GM23338 (cell line): ENCODE data around the gene ANO6. TPM values are rescaled to one million over a fixed set of nuclear protein-coding genes. Genes with fewer than 3 reads are reported as not detected.

ENCODE experiments used
- ATAC-seq: fragments of 200-7000 bp; cut with Tn5 transposase; 3 replicates; pipeline ENCODE4 v1.9.1; 2020
- DNase-seq: peaks from one replicate; pipeline ENCODE4 v3.0.0-alpha.2; 2015; ENCODE audit warnings: low spot score
- H2AFZ ChIP-seq: fragments of 200-600 bp; sonication (generic); 2 replicates; pipeline ENCODE4 v1.8.0; 2016; ENCODE audit warnings: antibody characterized with exemption, mild to moderate bottlenecking, moderate library complexity
- H3F3A ChIP-seq: fragments of 200-600 bp; sonication (generic); replicated peaks from 2 replicates; pipeline ENCODE4 v1.8.0; 2017; ENCODE audit warnings: antibody characterized with exemption, mixed run types, low read depth
- H3K27ac ChIP-seq: fragments of 200-600 bp; sonication (generic); 2 replicates; pipeline ENCODE4 v1.6.1; 2016; ENCODE audit warnings: low read depth
- H3K27me3 ChIP-seq: fragments of 200-600 bp; sonication (generic); 2 replicates; pipeline ENCODE4 v1.8.0; 2016; ENCODE audit warnings: mild to moderate bottlenecking, mixed run types, moderate library complexity; ENCODE audit not compliant: insufficient read depth
- H3K36me3 ChIP-seq: fragments of 200-600 bp; sonication (generic); 2 replicates; pipeline ENCODE4 v1.8.0; 2016; ENCODE audit warnings: mild to moderate bottlenecking; ENCODE audit not compliant: insufficient read depth
- H3K4me1 ChIP-seq: fragments of 200-600 bp; sonication (generic); 2 replicates; pipeline ENCODE4 v1.8.0; 2016; ENCODE audit warnings: mild to moderate bottlenecking, moderate library complexity; ENCODE audit not compliant: insufficient read depth
- H3K4me2 ChIP-seq: fragments of 200-600 bp; sonication (generic); 2 replicates; pipeline ENCODE4 v1.7.1; 2017; ENCODE audit warnings: mixed run types
- H3K4me3 ChIP-seq: fragments of 200-600 bp; sonication (generic); 2 replicates; pipeline ENCODE4 v1.6.1; 2016; ENCODE audit warnings: mixed run types
- H3K79me2 ChIP-seq: fragments of 200-600 bp; sonication (generic); replicated peaks from 2 replicates; pipeline ENCODE4 v1.8.0; 2017; ENCODE audit warnings: mild to moderate bottlenecking; ENCODE audit not compliant: insufficient read depth
- H3K9me2 ChIP-seq: fragments of 200-600 bp; sonication (generic); 2 replicates; pipeline ENCODE4 v1.8.0; 2017; ENCODE audit not compliant: insufficient read depth
- H4K20me1 ChIP-seq: fragments of 200-600 bp; sonication (generic); replicated peaks from 2 replicates; pipeline ENCODE4 v1.8.0; 2017; ENCODE audit warnings: mild to moderate bottlenecking; ENCODE audit not compliant: insufficient read depth
- H3K27ac Mint-ChIP-seq: 2 replicates; pipeline ENCODE4 v1.8.0; 2020; ENCODE audit warnings: inconsistent platforms, mild to moderate bottlenecking, moderate library complexity, mixed read lengths
- H3K27me3 Mint-ChIP-seq: 3 replicates; pipeline ENCODE4 v1.8.0; 2022; ENCODE audit warnings: low read depth, mild to moderate bottlenecking, moderate library complexity, mixed read lengths, inconsistent platforms; ENCODE audit not compliant: insufficient read depth, poor library complexity
- H3K36me3 Mint-ChIP-seq: 3 replicates; pipeline ENCODE4 v1.8.0; 2021; ENCODE audit warnings: low read depth, mild to moderate bottlenecking, inconsistent platforms, moderate library complexity, mixed read lengths
- H3K4me1 Mint-ChIP-seq: 3 replicates; pipeline ENCODE4 v1.8.0; 2020; ENCODE audit warnings: mild to moderate bottlenecking, inconsistent platforms, mixed read lengths
- H3K4me3 Mint-ChIP-seq: 3 replicates; pipeline ENCODE4 v1.8.0; 2021; ENCODE audit warnings: moderate library complexity, mild to moderate bottlenecking, inconsistent platforms, mixed read lengths
- H3K9me3 Mint-ChIP-seq: 3 replicates; pipeline ENCODE4 v1.8.0; 2020; ENCODE audit warnings: moderate library complexity, mild to moderate bottlenecking, inconsistent platforms, mixed read lengths
- CREB1 ChIP-seq: fragments of 250-450 bp; sonication (Bioruptor Pico); IDR thresholded peaks from 2 replicates; pipeline ENCODE4 v1.5.0; 2020; ENCODE audit warnings: low read depth, mild to moderate bottlenecking, moderate library complexity
- NANOG ChIP-seq: IDR thresholded peaks from 2 replicates; pipeline ENCODE4 v1.6.1; 2016; ENCODE audit warnings: antibody characterized with exemption, borderline replicate concordance
- STAT1 ChIP-seq: IDR thresholded peaks from one replicate; pipeline ENCODE4 v1.6.1; 2016; ENCODE audit warnings: antibody characterized with exemption; ENCODE audit not compliant: unreplicated experiment
- ZNF331 ChIP-seq: fragments of 250-450 bp; sonication (Bioruptor Pico); IDR thresholded peaks from 2 replicates; pipeline ENCODE4 v1.5.0; 2020; ENCODE audit warnings: low read depth, mild to moderate bottlenecking, moderate library complexity
- polyA plus RNA-seq: library from polyadenylated mRNA; unstranded; fragments of >200 nt; fragmentation: Nextera tagmentation; extraction: Ambion mirVana; gene quantifications from 2 replicates; pipeline ENCODE4 v1.2.1, GENCODE V29; 2016
- total RNA-seq: library from RNA; depleted of rRNA; stranded (reverse); fragments of >200 nt; shearing (Covaris generic); gene quantifications from 2 replicates; pipeline ENCODE4 v1.2.3, GENCODE V29; 2014
- TF ChIP-seq, protein P1 (sequence below): fragments of 250-450 bp; sonication (Bioruptor Pico); IDR thresholded peaks from 2 replicates; pipeline ENCODE4 v1.5.0; 2020; ENCODE audit warnings: mild to moderate bottlenecking, moderate library complexity
- TF ChIP-seq, protein P2 (sequence below): IDR thresholded peaks from 2 replicates; pipeline ENCODE4 v1.6.1; 2016; ENCODE audit warnings: antibody characterized with exemption

The ANO6 gene
- total and polyA plus RNA-seq, 2 experiments from 2014 or later, result 21.1 to 48.9 TPM

DNA sequence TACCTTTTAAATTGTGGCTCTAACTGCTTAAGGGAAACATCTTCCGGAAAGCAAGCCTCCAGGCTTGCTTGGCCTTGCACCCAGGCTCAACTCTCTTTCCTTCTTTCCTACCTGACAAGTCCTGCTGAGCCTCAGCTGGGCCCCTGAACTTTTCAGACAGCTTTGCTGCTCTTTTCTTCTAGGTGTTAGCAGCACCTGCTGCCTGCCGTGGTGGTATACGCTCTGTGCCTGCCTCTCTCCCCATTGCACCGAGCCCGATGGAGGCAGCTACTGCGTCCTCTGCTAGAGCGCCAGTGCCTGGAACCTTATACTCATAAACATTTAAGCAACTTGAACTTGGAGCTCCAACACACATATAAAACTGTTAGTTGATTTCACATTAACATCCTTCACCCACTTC lies 195.7 kb downstream of the ANO6 start (continued):
- TF ChIP-seq, protein P1, sequence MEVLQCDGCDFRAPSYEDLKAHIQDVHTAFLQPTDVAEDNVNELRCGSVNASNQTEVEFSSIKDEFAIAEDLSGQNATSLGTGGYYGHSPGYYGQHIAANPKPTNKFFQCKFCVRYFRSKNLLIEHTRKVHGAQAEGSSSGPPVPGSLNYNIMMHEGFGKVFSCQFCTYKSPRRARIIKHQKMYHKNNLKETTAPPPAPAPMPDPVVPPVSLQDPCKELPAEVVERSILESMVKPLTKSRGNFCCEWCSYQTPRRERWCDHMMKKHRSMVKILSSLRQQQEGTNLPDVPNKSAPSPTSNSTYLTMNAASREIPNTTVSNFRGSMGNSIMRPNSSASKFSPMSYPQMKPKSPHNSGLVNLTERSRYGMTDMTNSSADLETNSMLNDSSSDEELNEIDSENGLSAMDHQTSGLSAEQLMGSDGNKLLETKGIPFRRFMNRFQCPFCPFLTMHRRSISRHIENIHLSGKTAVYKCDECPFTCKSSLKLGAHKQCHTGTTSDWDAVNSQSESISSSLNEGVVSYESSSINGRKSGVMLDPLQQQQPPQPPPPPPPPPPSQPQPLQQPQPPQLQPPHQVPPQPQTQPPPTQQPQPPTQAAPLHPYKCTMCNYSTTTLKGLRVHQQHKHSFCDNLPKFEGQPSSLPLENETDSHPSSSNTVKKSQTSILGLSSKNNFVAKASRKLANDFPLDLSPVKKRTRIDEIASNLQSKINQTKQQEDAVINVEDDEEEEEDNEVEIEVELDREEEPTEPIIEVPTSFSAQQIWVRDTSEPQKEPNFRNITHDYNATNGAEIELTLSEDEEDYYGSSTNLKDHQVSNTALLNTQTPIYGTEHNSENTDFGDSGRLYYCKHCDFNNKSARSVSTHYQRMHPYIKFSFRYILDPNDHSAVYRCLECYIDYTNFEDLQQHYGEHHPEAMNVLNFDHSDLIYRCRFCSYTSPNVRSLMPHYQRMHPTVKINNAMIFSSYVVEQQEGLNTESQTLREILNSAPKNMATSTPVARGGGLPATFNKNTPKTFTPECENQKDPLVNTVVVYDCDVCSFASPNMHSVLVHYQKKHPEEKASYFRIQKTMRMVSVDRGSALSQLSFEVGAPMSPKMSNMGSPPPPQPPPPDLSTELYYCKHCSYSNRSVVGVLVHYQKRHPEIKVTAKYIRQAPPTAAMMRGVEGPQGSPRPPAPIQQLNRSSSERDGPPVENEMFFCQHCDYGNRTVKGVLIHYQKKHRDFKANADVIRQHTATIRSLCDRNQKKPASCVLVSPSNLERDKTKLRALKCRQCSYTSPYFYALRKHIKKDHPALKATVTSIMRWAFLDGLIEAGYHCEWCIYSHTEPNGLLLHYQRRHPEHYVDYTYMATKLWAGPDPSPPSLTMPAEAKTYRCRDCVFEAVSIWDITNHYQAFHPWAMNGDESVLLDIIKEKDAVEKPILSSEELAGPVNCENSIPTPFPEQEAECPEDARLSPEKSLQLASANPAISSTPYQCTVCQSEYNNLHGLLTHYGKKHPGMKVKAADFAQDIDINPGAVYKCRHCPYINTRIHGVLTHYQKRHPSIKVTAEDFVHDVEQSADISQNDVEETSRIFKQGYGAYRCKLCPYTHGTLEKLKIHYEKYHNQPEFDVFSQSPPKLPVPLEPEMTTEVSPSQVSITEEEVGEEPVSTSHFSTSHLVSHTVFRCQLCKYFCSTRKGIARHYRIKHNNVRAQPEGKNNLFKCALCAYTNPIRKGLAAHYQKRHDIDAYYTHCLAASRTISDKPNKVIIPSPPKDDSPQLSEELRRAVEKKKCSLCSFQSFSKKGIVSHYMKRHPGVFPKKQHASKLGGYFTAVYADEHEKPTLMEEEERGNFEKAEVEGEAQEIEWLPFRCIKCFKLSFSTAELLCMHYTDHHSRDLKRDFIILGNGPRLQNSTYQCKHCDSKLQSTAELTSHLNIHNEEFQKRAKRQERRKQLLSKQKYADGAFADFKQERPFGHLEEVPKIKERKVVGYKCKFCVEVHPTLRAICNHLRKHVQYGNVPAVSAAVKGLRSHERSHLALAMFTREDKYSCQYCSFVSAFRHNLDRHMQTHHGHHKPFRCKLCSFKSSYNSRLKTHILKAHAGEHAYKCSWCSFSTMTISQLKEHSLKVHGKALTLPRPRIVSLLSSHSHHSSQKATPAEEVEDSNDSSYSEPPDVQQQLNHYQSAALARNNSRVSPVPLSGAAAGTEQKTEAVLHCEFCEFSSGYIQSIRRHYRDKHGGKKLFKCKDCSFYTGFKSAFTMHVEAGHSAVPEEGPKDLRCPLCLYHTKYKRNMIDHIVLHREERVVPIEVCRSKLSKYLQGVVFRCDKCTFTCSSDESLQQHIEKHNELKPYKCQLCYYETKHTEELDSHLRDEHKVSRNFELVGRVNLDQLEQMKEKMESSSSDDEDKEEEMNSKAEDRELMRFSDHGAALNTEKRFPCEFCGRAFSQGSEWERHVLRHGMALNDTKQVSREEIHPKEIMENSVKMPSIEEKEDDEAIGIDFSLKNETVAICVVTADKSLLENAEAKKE (CRISPR knock-in tag), result no peak
- TF ChIP-seq ZNF331 (CRISPR knock-in tag) (no peak), STAT1 (no peak)

GRCh38 chr12:45415393-45415817 lies 199.5 kb downstream of the ANO6 start:
- no peak for DNase-seq
- H3K27ac ChIP-seq, result no peak overlapping the region
- peaks cover 17% of the 10 kb centered on the region; the same call in 1 of the 2 replicates for H3K36me3 ChIP-seq

More at GRCh38 chr12:45415393-45415817, 199.5 kb downstream of the ANO6 start:
- Histone ChIP-seq H3K79me2 (no peaks in the 10 kb centered on the region), H3K4me1 (no peaks in the 10 kb centered on the region), H4K20me1 (no peaks in the 10 kb centered on the region; the same call in 1 of the 2 replicates), H3K4me2 (no peak overlapping the region), H3K27me3 (no peaks in the 10 kb centered on the region), H3K9me2 (no peaks in the 10 kb centered on the region), H3K4me3 (no peak overlapping the region), H3F3A (no peaks in the 10 kb centered on the region), H2AFZ (no peak overlapping the region)
- peaks cover 24% of the 10 kb centered on the region for H3K36me3 Mint-ChIP-seq
- ATAC-seq, result no peak
- H3K4me1 Mint-ChIP-seq, result no peaks in the 10 kb centered on the region
- no peak overlapping the region for H3K27ac Mint-ChIP-seq
- TF ChIP-seq, protein P2, sequence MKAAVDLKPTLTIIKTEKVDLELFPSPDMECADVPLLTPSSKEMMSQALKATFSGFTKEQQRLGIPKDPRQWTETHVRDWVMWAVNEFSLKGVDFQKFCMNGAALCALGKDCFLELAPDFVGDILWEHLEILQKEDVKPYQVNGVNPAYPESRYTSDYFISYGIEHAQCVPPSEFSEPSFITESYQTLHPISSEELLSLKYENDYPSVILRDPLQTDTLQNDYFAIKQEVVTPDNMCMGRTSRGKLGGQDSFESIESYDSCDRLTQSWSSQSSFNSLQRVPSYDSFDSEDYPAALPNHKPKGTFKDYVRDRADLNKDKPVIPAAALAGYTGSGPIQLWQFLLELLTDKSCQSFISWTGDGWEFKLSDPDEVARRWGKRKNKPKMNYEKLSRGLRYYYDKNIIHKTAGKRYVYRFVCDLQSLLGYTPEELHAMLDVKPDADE, result no peak
- TF ChIP-seq NANOG (no peak), CREB1 (no peak), ZNF331 (CRISPR knock-in tag) (no peak)
- no peaks in the 10 kb centered on the region for H3K27me3 Mint-ChIP-seq
- H3K9me3 Mint-ChIP-seq, result no peaks in the 10 kb centered on the region
- H3K4me3 Mint-ChIP-seq, result no peak overlapping the region
